GM08714 (cell line): Measurements from ENCODE around the gene CACNA1H.

Experiments
- H3K4me3 ChIP-seq: fragments of 200-500 bp; sonication (Bioruptor generic); 2 replicates; pipeline ENCODE4 v1.5.1; 2014; ENCODE audit warnings: mild to moderate bottlenecking, low read length, inconsistent platforms
- ZNF274 ChIP-seq: IDR thresholded peaks from 2 replicates; pipeline ENCODE4 v1.6.1; 2012; ENCODE audit warnings: mild to moderate bottlenecking, low read depth, low read length

Gene CACNA1H

GRCh38 chr16:1119129-1119528, 33.8 kb upstream of the CACNA1H start:
- no peak for TF ChIP-seq ZNF274
- H3K4me3 ChIP-seq, result no peak overlapping the region

DNA sequence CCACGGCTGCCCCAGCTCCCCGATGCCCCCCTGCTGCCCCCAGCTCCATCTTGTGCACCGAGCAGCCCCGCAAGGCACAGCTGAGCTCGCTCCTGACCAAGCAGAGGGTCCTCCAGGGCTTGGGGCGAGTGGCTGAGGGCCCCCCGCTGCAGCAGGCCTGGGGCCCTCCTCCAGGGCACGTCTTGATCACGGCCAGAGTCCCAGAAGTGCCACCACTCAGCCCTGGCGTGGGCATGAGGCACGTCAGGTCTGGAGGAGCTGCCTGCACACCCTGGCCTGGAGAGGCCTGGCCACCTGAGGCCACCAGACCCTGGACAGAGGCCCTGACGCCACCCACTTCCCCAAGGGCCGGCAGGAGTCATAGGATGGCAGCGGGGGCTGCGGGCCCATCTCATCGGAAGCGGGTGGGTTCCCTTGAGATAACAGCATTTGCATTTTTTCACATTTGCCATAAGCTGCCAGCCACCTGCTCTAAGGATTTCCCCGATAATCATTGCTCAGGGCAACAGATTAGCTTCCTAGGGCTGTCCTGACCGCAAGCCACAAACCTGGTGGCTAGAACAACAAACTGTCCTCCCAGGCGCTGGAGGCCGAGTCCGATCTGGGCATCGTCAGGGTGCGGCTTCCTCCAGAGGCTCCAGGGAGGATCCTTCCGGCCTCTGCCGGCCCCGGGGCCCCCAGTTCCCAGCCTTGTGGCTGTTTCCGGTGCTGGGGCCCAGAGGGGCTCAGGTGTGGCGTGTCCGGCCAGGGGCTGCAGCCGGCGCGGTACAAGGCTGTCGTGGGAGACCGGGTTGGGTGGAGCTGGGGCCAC, 32.9 kb upstream of the CACNA1H start:
- no peak overlapping the region for H3K4me3 ChIP-seq
- no peak for TF ChIP-seq ZNF274

DNA sequence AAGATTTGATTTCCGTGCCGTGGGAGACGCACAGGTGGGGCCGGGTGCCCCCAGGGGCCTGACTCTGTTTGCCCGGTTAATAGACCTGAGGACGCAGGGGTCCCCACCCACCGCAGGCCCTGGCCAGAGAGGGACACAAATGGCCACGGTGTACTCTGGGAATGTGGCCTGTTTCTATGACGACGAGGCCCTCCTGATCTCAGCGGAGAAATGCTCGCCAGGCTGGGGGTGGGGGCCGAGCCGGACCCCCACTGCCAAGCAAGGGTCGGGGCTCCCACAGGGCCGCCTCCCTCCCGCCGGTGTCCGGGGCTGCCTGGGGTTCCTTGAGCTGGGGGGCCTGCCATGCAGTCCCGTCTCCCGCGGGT, 32.3 kb upstream of the CACNA1H start:
- no peak overlapping the region for H3K4me3 ChIP-seq
- no peak for TF ChIP-seq ZNF274

- no peak overlapping the region for H3K4me3 ChIP-seq
- TF ChIP-seq ZNF274, result no peak
Measured at GRCh38 chr16:1121009-1121408, 31.9 kb upstream of the CACNA1H start.

GRCh38 chr16:1121601-1122397, 31.1 kb upstream of the CACNA1H start:
- TF ChIP-seq ZNF274, result no peak
- no peak overlapping the region for H3K4me3 ChIP-seq

GRCh38 chr16:1122398-1122765, 30.5 kb upstream of the CACNA1H start:
- no peak overlapping the region for H3K4me3 ChIP-seq
- TF ChIP-seq ZNF274, result no peak

GRCh38 chr16:1123525-1124230, 29.2 kb upstream of the CACNA1H start:
- TF ChIP-seq ZNF274, result no peak

DNA sequence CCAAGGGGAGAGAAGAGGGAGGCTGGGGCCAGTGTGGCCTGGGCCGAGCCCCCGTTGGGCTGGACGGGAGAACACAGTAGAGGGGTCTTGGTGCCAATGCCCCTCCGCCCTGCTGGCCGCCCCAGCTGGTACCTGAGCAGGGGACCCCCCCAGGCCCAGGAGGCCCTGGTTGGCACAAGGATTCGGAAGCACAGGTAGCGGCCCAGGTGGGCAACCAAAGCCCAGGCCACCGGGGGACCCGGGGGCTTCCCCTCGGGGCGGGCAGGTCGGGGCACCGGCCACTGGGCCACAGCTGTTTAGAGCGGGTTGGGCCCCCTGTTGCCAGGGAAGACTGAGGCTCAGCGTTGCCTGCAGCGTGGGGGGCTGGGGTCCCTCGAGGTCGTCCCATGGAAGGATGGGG, 28.6 kb upstream of the CACNA1H start:
- H3K4me3 ChIP-seq, result no peak overlapping the region
- no peak for TF ChIP-seq ZNF274

More at GRCh38 chr16:1123525-1124230, 29.2 kb upstream of the CACNA1H start:
- no peak overlapping the region for H3K4me3 ChIP-seq

DNA sequence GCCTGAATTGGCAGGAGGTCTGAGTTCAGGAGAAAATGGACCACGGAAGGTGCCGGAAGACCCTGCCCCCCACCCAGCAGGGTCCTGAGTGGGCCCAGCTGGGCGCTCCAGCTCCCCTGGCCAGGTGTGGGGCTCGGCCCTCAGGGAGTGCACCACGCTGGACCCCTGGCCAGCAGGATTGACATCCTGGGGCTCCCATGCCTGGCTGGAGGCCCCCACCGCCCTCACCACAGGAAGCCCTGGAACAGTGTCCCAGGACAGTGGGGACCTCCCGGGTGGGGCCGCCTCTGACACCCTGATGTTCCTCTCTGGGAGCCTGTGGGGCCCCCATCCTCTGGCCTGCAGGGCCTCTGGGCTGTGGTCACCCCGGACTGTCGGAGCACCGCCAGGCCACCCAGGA, 28.1 kb upstream of the CACNA1H start:
- TF ChIP-seq ZNF274, result no peak

DNA sequence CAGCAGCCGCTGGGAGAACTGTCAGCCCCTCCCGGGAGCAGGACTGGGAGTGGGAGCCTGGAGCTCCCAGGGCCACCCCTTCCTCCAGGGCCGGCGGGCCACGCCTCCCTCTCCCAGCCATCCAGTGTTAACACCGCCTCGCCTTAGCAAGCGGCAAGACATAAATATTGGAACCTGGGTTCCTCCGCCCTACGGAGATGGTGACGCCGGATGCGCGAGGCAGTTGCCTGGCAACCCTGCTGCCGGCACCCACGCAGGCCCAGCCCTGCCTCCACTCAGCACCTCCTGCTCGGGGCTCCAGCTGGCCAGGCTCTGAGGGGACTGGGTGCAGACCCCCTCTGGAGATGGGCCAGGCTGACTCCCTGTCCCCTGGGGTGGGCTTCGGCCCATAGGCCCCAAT, 27.4 kb upstream of the CACNA1H start:
- no peak for TF ChIP-seq ZNF274
- H3K4me3 ChIP-seq, result no peak overlapping the region

More for the DNA sequence above, 28.1 kb upstream of the CACNA1H start:
- H3K4me3 ChIP-seq, result no peak overlapping the region

- H3K4me3 ChIP-seq, result no peak overlapping the region
Measured at GRCh38 chr16:1126044-1126443, 26.9 kb upstream of the CACNA1H start.

DNA sequence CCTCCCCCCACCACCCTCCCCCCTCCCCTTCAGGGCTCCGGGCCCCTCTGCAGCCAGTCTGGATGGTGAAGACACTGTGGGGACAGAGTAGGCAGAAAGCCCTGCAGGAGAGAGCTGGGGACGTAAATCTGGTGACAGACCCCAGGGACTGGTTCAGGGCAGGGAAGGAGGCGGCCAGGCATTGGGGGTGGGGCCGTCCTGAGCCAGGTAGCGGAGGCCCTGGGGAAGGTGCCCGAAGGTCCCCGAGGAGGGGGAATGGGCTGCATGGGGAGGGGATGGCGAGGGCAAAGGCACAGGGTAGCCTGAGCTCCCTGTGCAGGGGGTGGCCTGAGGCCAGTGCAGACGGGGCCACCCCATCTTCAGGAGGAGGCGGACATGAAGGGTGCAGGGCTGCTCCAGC, 26.3 kb upstream of the CACNA1H start:
- no peak overlapping the region for H3K4me3 ChIP-seq
- no peak for TF ChIP-seq ZNF274

More at GRCh38 chr16:1126044-1126443, 26.9 kb upstream of the CACNA1H start:
- TF ChIP-seq ZNF274, result no peak

DNA sequence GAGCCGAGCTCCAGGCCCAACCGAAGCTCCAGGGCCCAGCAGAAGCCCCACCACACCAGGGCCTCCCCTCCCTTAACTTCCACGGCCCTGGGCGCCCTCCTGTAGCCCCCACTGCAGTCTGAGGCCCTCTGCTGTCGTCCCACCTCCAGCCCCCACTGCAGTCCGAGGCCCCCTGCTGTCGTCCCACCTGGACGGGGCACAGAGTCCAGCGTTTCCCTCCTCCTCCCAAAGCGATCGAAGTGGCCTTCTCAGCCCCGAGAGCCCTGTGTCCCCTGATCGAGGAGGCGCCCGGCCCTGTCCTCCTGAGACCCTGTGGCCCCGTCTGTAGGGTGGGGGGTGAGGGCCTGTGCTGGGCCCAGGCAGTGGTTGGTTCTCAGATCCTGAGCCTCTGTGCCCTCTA, 25.8 kb upstream of the CACNA1H start:
- TF ChIP-seq ZNF274, result no peak
- H3K4me3 ChIP-seq, result no peak overlapping the region

DNA sequence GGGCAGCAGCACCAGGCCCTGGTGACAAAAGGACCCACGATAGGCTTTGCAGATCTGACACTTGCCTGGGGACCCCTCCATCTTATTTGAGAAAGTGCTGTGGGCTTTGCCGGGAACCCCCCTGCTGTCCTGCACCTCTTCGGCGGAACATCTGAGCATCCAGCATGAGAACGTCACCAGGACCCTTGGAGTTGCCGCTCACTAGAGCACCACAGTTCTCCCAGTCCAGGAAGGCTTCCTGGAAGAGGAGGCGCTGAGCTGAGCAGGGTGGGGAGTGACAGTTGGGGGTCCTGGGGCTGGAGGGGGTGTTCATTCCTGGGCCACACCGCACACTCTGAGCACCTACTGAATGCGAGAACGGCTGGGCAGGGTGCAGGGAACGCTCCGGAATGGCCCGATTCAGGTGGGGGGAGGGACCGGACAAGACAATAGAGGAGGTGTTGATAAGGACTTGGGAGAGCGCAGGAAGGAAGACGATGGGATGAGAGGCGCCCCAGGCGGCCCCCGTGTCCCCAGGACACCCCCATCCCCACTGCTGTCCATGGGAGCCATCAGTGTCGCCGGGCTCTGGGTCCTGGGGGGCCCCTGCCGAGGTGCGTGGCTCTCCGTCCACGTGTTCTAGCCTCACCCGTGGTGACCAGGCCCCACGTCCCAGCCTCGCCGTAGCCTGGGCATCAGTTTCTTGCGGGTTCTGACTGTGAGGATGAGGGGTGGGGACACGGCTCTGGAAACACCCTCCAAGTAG, 24.8 kb upstream of the CACNA1H start:
- TF ChIP-seq ZNF274, result no peak

More for the DNA sequence above, 24.8 kb upstream of the CACNA1H start:
- no peak overlapping the region for H3K4me3 ChIP-seq
